ENCODE measurements around the gene CLCN7.

CLCN7 gene

DNA sequence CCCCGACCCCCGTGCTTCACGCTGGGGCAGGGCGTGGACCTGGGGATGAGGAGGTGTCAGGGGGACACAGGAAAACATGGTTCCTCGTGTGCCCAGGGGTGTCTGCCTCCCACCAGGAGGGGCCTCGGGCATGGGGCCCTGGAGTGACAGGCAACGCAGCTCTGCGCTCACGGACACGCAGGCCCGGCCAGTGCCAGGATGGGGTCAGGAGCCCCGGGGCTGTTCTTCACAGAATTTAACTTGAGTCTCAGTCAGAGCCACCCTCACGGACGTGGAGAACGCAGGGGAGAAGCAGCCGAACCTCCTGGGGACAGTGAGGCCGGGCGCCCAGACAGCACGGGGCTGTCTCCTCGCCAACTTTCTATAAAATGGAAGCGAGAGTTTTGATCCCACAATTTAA lies 77.0 kb downstream of the CLCN7 start:
- Histone ChIP-seq H3K4me1 (ENCODE audit: control insufficient read depth, insufficient read depth, low read depth, low read length) (peaks cover 2% of the 10 kb centered on the region), H2BK12ac (ENCODE audit: low read length in 2 of 2) (no peak overlapping the region), H2BK5ac (ENCODE audit: low read depth, low read length, poor library complexity, severe bottlenecking) (no peak overlapping the region), H3K4ac (ENCODE audit: low read depth in 1 of 2, low read length in 2 of 2) (no peak overlapping the region), H3K14ac (ENCODE audit: low read length in 2 of 2) (no peak overlapping the region), H3K4me3 (ENCODE audit: insufficient read depth in 1 of 2, low read depth in 1 of 2, low read length in 2 of 2) (no peak overlapping the region), H2BK15ac (ENCODE audit: low read depth, poor library complexity, severe bottlenecking) (no peak overlapping the region), H3K27ac (ENCODE audit: low read length, poor library complexity, severe bottlenecking) (no peak overlapping the region), H3K9me3 (ENCODE audit: control insufficient read depth, low read length) (no peaks in the 10 kb centered on the region), H3K27me3 (ENCODE audit: control insufficient read depth in 1 of 2, insufficient read depth in 1 of 2, low read length in 2 of 2) (no peaks in the 10 kb centered on the region), H3K36me3 (ENCODE audit: control insufficient read depth in 1 of 2, insufficient read depth in 2 of 2, low read depth in 1 of 2, low read length in 2 of 2) (peaks cover 65 to 78% of the 10 kb centered on the region in 2 experiments), H3K4me2 (ENCODE audit: low read length, poor library complexity, severe bottlenecking) (no peak overlapping the region), H3K79me1 (replicated peaks; ENCODE audit: low read length, poor library complexity, severe bottlenecking) (no peaks in the 10 kb centered on the region), H3K18ac (ENCODE audit: low read depth in 1 of 2, low read length in 2 of 2) (no peak overlapping the region), H3K9ac (ENCODE audit: low read length) (no peak overlapping the region), H2BK120ac (ENCODE audit: low read depth, low read length) (no peak overlapping the region), H4K91ac (ENCODE audit: low read length) (no peak overlapping the region), H3K23ac (ENCODE audit: low read length in 2 of 2) (no peak overlapping the region), H2AFZ (ENCODE audit: low read depth, low read length) (no peak overlapping the region), H2AK5ac (ENCODE audit: low read length, severe bottlenecking) (no peak overlapping the region), H4K8ac (ENCODE audit: low read length) (no peak overlapping the region)
- 93% methylated on average over 19 of the region's 21 CpGs for WGBS
- DNase-seq: no peak

- WGBS: 93% methylated on average over 22 of the region's 22 CpGs
- Histone ChIP-seq H2BK120ac (ENCODE audit: low read depth, low read length) (no peak overlapping the region), H2AK5ac (ENCODE audit: low read length, severe bottlenecking) (no peak overlapping the region), H3K4ac (ENCODE audit: low read depth in 1 of 2, low read length in 2 of 2) (no peak overlapping the region), H3K18ac (ENCODE audit: low read depth in 1 of 2, low read length in 2 of 2) (no peak overlapping the region), H3K4me1 (ENCODE audit: control insufficient read depth, insufficient read depth, low read depth, low read length) (peaks cover 2% of the 10 kb centered on the region), H4K8ac (ENCODE audit: low read length) (no peak overlapping the region), H2AFZ (ENCODE audit: low read depth, low read length) (no peak overlapping the region), H3K23ac (ENCODE audit: low read length in 2 of 2) (no peak overlapping the region), H2BK12ac (ENCODE audit: low read length in 2 of 2) (no peak overlapping the region), H3K9ac (ENCODE audit: low read length) (no peak overlapping the region), H2BK5ac (ENCODE audit: low read depth, low read length, poor library complexity, severe bottlenecking) (no peak overlapping the region), H3K79me1 (replicated peaks; ENCODE audit: low read length, poor library complexity, severe bottlenecking) (no peaks in the 10 kb centered on the region), H3K27ac (ENCODE audit: low read length, poor library complexity, severe bottlenecking) (no peak overlapping the region), H3K14ac (ENCODE audit: low read length in 2 of 2) (no peak overlapping the region), H2BK15ac (ENCODE audit: low read depth, poor library complexity, severe bottlenecking) (no peak overlapping the region), H4K91ac (ENCODE audit: low read length) (no peak overlapping the region), H3K36me3 (ENCODE audit: control insufficient read depth in 1 of 2, insufficient read depth in 2 of 2, low read depth in 1 of 2, low read length in 2 of 2) (peaks cover 61% of the 10 kb centered on the region in 2 experiments), H3K4me2 (ENCODE audit: low read length, poor library complexity, severe bottlenecking) (no peak overlapping the region), H3K27me3 (ENCODE audit: control insufficient read depth in 1 of 2, insufficient read depth in 1 of 2, low read length in 2 of 2) (no peaks in the 10 kb centered on the region), H3K4me3 (ENCODE audit: insufficient read depth in 1 of 2, low read depth in 1 of 2, low read length in 2 of 2) (no peak overlapping the region), H3K9me3 (ENCODE audit: control insufficient read depth, low read length) (no peaks in the 10 kb centered on the region)
- no peak for DNase-seq
Measured at GRCh38 chr16:1395444-1396031, 79.3 kb downstream of the CLCN7 start.
